IPS-18c (cell line): Measurements from ENCODE around the gene PRTFDC1.

Experiments
- H3K4me3 ChIP-seq: 2 replicates; pipeline ENCODE4 v1.7.0; 2013; ENCODE audit warnings: low read depth, mild to moderate bottlenecking, low read length, moderate library complexity; ENCODE audit not compliant: insufficient read depth
- H3K9me3 ChIP-seq: one replicate; pipeline ENCODE4 v1.6.1; 2013; ENCODE audit warnings: mild to moderate bottlenecking, low read length, moderate library complexity; ENCODE audit not compliant: control insufficient read depth, insufficient read depth

PRTFDC1 gene

GRCh38 chr10:24898501-24898900, 53.9 kb downstream of the PRTFDC1 start:
- no peaks in the 10 kb centered on the region for H3K9me3 ChIP-seq
- no peak overlapping the region for H3K4me3 ChIP-seq

GRCh38 chr10:24897326-24897926, 55.0 kb downstream of the PRTFDC1 start:
- Histone ChIP-seq H3K9me3 (no peaks in the 10 kb centered on the region), H3K4me3 (no peak overlapping the region)

GRCh38 chr10:24894728-24895127, 57.7 kb downstream of the PRTFDC1 start:
- no peak overlapping the region for H3K4me3 ChIP-seq
- no peaks in the 10 kb centered on the region for H3K9me3 ChIP-seq

- H3K9me3 ChIP-seq = no peaks in the 10 kb centered on the region
- H3K4me3 ChIP-seq = no peak overlapping the region
These were observed 58.1 kb downstream of the PRTFDC1 start for GRCh38 chr10:24894309-24894708.

- Histone ChIP-seq H3K9me3 (no peaks in the 10 kb centered on the region), H3K4me3 (no peak overlapping the region)
These were observed 59.3 kb downstream of the PRTFDC1 start for GRCh38 chr10:24893127-24893526.

- H3K4me3 ChIP-seq = no peak overlapping the region
- no peaks in the 10 kb centered on the region for H3K9me3 ChIP-seq
These were observed 60.6 kb downstream of the PRTFDC1 start for GRCh38 chr10:24891823-24892222.

- Histone ChIP-seq H3K9me3 (no peaks in the 10 kb centered on the region), H3K4me3 (no peak overlapping the region)
These were observed 62.8 kb downstream of the PRTFDC1 start for GRCh38 chr10:24889639-24890038.

GRCh38 chr10:24887855-24888231, 64.6 kb downstream of the PRTFDC1 start:
- Histone ChIP-seq H3K9me3 (no peaks in the 10 kb centered on the region), H3K4me3 (no peak overlapping the region)

- Histone ChIP-seq H3K4me3 (no peak overlapping the region), H3K9me3 (no peaks in the 10 kb centered on the region)
These were observed 66.1 kb downstream of the PRTFDC1 start for GRCh38 chr10:24886290-24886680.

- H3K9me3 ChIP-seq = no peaks in the 10 kb centered on the region
- H3K4me3 ChIP-seq = no peak overlapping the region
These were observed 66.7 kb downstream of the PRTFDC1 start for GRCh38 chr10:24885551-24886289.

- H3K9me3 ChIP-seq = no peaks in the 10 kb centered on the region
- no peak overlapping the region for H3K4me3 ChIP-seq
These were observed 67.6 kb downstream of the PRTFDC1 start for GRCh38 chr10:24884793-24885192.

- no peak overlapping the region for H3K4me3 ChIP-seq
- H3K9me3 ChIP-seq = no peaks in the 10 kb centered on the region
These were observed 68.1 kb downstream of the PRTFDC1 start for GRCh38 chr10:24884316-24884715.

- no peak overlapping the region for H3K4me3 ChIP-seq
- no peaks in the 10 kb centered on the region for H3K9me3 ChIP-seq
These were observed 69.2 kb downstream of the PRTFDC1 start for GRCh38 chr10:24883176-24883575.

- H3K4me3 ChIP-seq = no peak overlapping the region
- H3K9me3 ChIP-seq = no peaks in the 10 kb centered on the region
These were observed 70.2 kb downstream of the PRTFDC1 start for GRCh38 chr10:24882047-24882698.

- H3K9me3 ChIP-seq = no peaks in the 10 kb centered on the region
- H3K4me3 ChIP-seq = no peak overlapping the region
These were observed 72.5 kb downstream of the PRTFDC1 start for GRCh38 chr10:24879861-24880260.

- Histone ChIP-seq H3K4me3 (no peak overlapping the region), H3K9me3 (no peaks in the 10 kb centered on the region)
These were observed 78.3 kb downstream of the PRTFDC1 start for GRCh38 chr10:24874133-24874532.

GRCh38 chr10:24873281-24873683, 79.1 kb downstream of the PRTFDC1 start:
- no peaks in the 10 kb centered on the region for H3K9me3 ChIP-seq
- no peak overlapping the region for H3K4me3 ChIP-seq

GRCh38 chr10:24872790-24873182, 79.6 kb downstream of the PRTFDC1 start:
- H3K4me3 ChIP-seq = no peak overlapping the region
- H3K9me3 ChIP-seq = peaks cover 3% of the 10 kb centered on the region
